Cardiac septum (tissue), 1 donor: Measurements from ENCODE around the gene NKTR. TPM values are rescaled to one million over a fixed set of nuclear protein-coding genes. Genes with fewer than 3 reads are reported as not detected.

Source experiments
- DNase-seq: peaks from one replicate; pipeline ENCODE4 v3.0.0-alpha.2; 2020; ENCODE audit warnings: low spot score
- intact Hi-C: fragments of 100-400 bp; cut with DNase I; formaldehyde crosslinking; loops from one replicate; pipeline ENCODE4 v1.14.0; 2022
- total RNA-seq: library from RNA; stranded (reverse); fragmentation: NEBNext Ultra II Directional; extraction: Animal tissue kit (Norgen Biotek cat#: 25700); gene quantifications from one replicate; pipeline ENCODE4 v1.2.1, GENCODE V29; 2021
- donor health status: DM: no; HTN: no; CAD: no.

The NKTR gene
- total RNA-seq, 1 donor from 2014 or later, result 35.1 TPM

DNA sequence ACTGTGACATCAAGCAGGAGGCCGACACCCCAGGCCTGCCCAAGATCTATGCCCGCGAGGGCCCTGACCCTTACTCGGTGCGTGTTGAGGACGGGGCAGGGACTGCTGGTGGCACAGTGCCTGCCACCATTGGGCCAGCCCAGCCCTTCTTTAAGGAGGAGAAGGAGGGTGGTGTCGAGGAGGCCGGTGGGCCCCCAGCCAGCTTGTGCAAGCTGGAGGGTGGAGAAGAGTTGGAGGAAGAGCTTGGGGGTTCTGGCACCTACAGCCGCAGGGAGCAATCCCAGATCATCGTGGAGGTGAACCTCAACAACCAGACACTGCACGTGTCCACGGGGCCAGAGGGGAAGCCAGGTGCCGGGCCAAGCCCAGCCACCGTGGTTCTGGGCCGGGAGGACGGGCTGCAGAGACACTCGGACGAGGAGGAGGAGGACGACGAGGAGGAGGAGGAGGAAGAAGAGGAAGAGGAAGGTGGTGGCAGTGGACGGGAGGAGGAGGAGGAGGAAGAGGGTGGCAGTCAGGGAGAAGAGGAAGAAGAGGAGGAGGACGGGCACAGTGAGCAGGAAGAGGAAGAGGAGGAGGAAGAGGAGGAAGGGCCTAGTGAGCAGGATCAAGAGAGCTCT lies 58.4 kb downstream of the NKTR start:
- intact Hi-C loops, result no loop called here
- no peak for DNase-seq

DNA sequence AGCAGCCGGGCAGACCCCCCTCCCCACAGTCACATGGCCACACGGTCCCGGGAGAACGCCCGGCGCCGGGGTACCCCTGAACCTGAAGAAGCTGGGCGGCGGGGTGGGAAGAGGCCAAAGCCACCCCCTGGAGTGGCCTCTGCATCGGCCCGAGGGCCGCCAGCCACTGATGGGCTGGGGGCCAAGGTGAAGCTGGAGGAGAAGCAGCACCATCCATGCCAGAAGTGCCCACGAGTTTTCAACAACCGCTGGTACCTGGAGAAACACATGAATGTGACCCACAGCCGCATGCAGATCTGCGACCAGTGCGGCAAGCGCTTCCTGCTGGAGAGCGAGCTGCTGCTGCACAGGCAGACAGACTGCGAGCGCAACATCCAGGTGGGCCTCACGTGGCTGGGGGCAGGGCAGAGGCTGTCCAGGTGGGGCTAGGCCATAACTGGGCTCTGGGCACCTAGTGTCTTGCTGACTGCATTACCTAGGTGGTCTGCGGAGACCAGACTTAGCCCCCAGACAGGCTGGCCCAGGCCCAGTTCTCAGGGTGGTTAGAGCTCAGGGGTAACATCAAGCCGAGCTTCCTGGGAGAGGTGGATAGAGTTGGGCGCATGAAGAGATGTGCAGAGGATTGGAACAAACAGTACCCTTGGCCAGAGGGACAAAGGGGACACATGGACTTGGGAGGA lies 59.1 kb downstream of the NKTR start:
- intact Hi-C loops, result loop anchor here (2.0 kb wide), 1 partner anchor 41 kb away; no protein-coding TSS in a partner anchor
- no peak for DNase-seq

GRCh38 chr3:42660131-42660715 lies 59.7 kb downstream of the NKTR start:
- intact Hi-C loops, result loop anchor here (2.0 kb wide), 1 partner anchor 41 kb away; no protein-coding TSS in a partner anchor
- no peak for DNase-seq

DNA sequence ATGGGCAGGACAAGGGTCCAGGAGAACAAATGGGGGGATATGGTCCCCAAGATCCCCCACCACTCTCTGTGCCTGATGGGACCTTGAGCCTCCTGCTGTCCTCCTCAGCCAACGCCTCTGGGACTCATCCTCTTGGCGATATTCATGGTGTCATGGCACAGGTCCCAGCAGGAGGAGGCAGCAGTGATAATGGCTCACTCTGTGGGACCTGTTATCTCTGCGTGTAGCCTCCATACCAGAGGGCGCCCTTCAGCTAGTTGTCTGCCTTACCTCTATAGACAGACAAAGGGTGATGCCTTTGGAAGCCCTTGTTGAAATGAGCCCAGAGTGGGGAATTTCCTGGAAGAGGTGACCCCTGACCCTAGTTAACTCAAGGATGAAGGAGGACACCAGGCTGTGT lies 60.4 kb downstream of the NKTR start:
- DNase-seq, result no peak
- intact Hi-C loops, result loop anchor here (2.0 kb wide), 1 partner anchor 40 kb away; no protein-coding TSS in a partner anchor

DNA sequence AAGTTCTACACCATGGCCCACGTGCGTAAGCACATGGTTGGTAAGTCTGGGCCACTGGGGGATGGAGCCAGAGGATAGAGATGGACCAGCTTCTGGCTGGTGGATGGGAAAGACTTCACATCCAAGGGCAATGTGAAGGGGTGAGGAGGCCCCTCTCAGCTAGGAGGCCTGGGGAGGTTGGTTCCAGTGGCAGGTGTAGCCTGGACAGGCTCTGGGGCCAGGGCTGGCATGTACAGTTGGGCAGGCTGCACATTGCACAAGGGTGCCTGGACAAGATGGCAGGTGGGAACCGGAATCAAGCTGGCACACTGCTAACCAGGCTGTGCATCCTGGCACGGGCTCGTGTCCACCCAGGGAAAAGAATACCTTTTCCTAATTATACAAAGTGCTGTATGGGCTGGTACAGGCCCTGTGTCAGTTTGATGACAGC lies 61.1 kb downstream of the NKTR start:
- intact Hi-C loops, result loop anchor here (2.0 kb wide), 1 partner anchor 39 kb away; no protein-coding TSS in a partner anchor
- no peak for DNase-seq

DNA sequence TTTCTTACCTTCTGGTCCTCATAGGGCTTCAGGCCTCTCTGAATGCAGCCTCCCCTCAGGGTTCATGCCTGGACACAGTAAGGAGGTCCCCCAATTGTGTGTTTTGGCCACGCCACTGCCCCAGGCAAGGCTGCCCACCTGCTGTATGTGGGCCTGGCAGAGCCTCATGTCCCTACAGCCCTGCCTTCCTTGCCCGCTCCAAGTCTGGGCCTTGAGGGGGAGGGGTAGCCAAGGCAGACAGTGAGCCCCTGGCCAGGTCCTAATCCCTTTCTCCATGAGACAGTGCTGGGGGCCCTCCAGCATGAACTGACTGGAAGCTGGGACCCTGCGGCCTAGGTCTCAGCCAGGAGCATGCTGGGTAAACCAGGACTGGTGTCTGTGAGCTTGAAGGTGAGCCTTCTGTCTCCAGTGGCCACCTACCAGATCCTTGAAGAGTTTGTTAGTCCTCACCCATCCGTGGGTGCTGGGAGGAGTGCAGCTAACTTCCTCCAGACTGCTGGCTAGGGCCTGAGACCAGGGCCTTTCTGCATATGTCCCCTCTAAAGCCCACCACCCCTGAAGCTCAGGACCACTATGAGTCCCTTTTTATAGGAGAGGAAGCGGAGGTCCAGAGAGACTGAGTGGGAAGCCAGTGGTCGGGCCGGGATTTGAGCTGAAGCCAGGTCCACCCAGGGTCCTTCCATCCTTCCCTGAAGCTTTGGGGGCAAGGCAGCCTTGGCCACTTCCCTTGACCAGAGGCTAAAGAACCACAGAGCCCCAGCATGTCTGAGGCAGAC lies 61.7 kb downstream of the NKTR start:
- intact Hi-C loops, result no loop called here
- peak; percentile 47 for DNase-seq

GRCh38 chr3:42662813-42663535 lies 62.5 kb downstream of the NKTR start:
- DNase-seq, result peak; percentile 75
- intact Hi-C loops, result no loop called here

DNA sequence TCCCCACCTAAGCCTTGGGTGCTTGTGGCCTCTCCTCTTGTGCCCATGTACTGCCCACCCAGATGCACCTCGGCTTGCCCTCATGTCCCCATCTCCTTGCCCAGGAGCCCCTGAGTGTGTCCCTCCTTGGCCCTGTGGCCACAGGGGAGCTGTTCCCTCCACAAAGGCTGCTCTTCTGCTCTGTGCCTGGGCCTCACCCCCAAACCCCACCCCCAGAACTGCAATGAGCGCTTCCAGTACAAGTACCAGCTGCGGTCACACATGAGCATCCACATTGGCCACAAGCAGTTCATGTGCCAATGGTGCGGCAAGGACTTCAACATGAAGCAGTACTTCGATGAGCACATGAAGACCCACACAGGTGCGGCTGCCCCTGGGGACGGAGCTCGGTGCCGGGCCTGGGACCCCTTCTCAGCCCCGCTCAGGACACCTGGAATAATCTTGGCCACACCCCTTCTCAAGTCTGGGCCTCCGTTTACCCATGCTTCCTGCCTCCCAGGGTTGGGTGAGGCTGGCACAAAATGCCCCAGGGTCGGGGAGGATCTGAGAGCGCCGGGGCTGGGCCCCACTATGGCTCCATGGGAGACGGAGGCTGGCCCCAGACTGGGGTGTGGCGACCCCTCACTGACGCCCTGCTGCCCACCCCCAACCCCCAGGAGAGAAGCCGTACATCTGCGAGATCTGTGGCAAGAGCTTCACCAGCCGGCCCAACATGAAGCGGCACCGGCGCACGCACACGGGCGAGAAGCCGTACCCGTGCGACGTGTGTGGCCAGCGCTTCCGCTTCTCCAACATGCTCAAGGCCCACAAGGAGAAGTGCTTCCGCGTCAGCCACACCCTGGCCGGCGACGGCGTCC lies 63.3 kb downstream of the NKTR start:
- peak; percentile 72 for DNase-seq
- intact Hi-C loops, result no loop called here

DNA sequence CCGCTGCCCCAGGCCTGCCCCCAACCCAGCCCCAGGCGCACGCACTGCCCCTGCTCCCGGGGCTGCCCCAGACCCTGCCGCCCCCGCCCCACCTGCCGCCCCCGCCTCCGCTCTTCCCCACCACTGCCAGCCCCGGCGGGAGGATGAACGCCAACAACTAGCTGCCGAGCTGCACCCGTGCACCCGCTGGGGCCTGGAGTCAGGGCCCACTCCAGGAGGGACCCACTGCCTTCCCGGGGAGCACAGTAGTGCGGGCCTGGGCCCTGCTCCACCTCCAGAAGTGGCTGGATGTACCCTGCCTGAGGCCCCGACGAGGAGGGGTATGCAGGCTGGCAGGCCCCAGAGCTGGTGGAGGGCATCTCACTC lies 63.9 kb downstream of the NKTR start:
- no peak for DNase-seq
- intact Hi-C loops, result no loop called here

DNA sequence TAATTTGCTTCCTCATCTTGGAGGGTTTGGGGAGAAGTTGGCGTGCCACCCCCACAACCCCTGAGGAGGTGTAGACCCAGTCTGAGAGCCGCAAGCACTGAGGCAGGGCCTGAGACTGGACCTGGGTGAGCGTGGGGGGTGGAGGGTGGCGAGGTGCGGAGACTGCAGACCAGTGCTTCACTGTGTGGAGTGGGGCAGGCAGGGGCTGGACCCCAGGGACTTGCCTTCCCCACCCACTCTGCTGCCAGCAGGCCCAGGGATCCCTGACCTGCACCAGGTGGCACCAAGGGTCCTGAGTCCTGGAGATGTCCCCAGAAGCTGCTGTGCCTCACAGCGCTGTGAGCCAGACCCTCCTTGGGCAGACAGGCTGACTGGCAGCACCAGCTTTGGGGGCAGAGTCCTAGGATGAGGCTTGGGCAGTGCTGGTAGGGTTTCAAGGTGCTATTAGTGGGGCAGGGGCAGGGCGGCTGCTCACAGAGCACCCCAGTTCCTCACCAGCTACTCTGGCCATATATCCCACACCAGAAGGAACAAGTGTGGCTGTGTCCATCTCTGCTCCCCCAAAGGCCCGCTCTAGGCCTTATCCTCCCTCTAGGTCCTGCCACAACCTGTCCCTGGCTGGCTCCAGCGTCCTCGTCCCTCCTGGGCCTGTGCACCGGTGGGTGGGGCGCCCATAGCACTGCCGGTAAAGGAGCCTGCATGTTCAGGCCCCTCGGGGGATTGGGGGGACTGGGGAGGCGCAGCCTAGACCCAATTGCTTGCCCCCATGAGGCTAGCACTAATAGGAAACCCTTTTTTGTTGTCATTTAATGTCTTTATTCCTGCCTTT lies 64.8 kb downstream of the NKTR start:
- DNase-seq, result peak; percentile 70
- intact Hi-C loops, result no loop called here

- DNase-seq, result peak; percentile 63
- intact Hi-C loops, result no loop called here
Measured at GRCh38 chr3:42666022-42666421, 65.5 kb downstream of the NKTR start.

- peak; percentile 70 for DNase-seq
- intact Hi-C loops, result no loop called here
Measured at GRCh38 chr3:42666577-42666998, 66.1 kb downstream of the NKTR start.

GRCh38 chr3:42667096-42667522 lies 66.6 kb downstream of the NKTR start:
- intact Hi-C loops, result no loop called here
- DNase-seq, result peak; percentile 67

- intact Hi-C loops, result no loop called here
- DNase-seq, result peak; percentile 59
Measured at GRCh38 chr3:42667523-42668412, 67.3 kb downstream of the NKTR start.

DNA sequence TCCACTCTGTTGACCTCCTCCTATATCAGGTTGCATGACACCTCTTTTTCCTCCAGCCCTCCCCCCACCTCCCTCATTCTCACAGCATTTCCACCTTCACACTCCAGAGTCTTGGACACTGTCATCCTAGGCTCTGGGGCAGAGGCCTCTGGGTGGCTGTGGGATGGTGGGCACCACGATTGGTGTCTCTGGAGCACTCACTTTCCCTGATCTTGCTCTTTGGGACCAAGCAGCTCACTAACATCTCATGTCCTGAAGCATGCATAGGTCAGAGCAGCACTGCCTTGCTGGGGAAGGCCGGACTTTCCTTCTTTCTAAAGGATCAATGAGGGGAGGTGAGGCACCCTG lies 67.9 kb downstream of the NKTR start:
- DNase-seq, result peak; percentile 66
- intact Hi-C loops, result no loop called here

- intact Hi-C loops, result no loop called here
- peak; percentile 64 for DNase-seq
Measured at GRCh38 chr3:42668793-42669217, 68.3 kb downstream of the NKTR start.
